Kidney (tissue), 14 donors: Measurements from ENCODE around the gene CD4. TPM values are rescaled to one million over a fixed set of nuclear protein-coding genes. Genes with fewer than 3 reads are reported as not detected.

Experiments used
- DNase-seq, 5 donors: peaks; one replicate each; pipeline ENCODE4 v3.0.0-alpha.2; 2013 to 2020
- FAIRE-seq: peaks from 2 replicates; lab custom pipeline; 2012; peaks lifted over from hg19 to GRCh38; lab: Jason Lieb, UNC
- H3K27ac ChIP-seq, 2 donors: one replicate each; pipeline ENCODE4 v1.7.0; 2013; ENCODE audit warnings: low read depth in 2 of 2, low read length in 2 of 2, inconsistent platforms in 1 of 2
- H3K27me3 ChIP-seq: one replicate; pipeline ENCODE4 v1.7.1; 2013; ENCODE audit warnings: low read length, inconsistent platforms; ENCODE audit not compliant: control insufficient read depth, insufficient read depth
- H3K36me3 ChIP-seq, 3 donors: one replicate each; pipeline versions ENCODE4 v1.7.0 to v1.7.1; 2013; ENCODE audit warnings: low read length in 3 of 3, control low read depth in 1 of 3, inconsistent platforms in 1 of 3; ENCODE audit not compliant: insufficient read depth in 3 of 3, control insufficient read depth in 2 of 3
- H3K4me1 ChIP-seq, 3 donors: one replicate each; pipeline versions ENCODE4 v1.7.0 to v1.7.1; 2013; ENCODE audit warnings: low read length in 3 of 3, inconsistent platforms in 1 of 3, low read depth in 1 of 3; ENCODE audit not compliant: control insufficient read depth in 2 of 3, insufficient read depth in 2 of 3
- H3K4me3 ChIP-seq, 3 donors: one replicate each; pipeline versions ENCODE4 v1.7.0 to v1.8.1; 2013; ENCODE audit warnings: low read length in 3 of 3, control low read depth in 1 of 3, inconsistent platforms in 1 of 3
- H3K9ac ChIP-seq, 3 donors: one replicate each; pipeline versions ENCODE4 v1.7.0 to v1.7.1; 2013; ENCODE audit warnings: low read length in 3 of 3, control low read depth in 1 of 3, inconsistent platforms in 1 of 3
- H3K9me3 ChIP-seq, 3 donors: one replicate each; pipeline versions ENCODE4 v1.7.0 to v1.7.1; 2013; ENCODE audit warnings: low read length in 3 of 3, control low read depth in 1 of 3, inconsistent platforms in 1 of 3; ENCODE audit not compliant: control insufficient read depth in 2 of 3, insufficient read depth in 1 of 3
- CTCF ChIP-seq: IDR thresholded peaks from 3 replicates; pipeline ENCODE4 v1.5.1; 2012; ENCODE audit warnings: mild to moderate bottlenecking, moderate library complexity, borderline replicate concordance; ENCODE audit not compliant: insufficient read depth; ENCODE audit errors: extremely low read depth
- intact Hi-C: fragments of 100-400 bp; cut with DNase I; formaldehyde crosslinking; loops from one replicate; pipeline ENCODE4 v1.11.1; 2022
- polyA plus RNA-seq: library from polyadenylated mRNA; stranded (reverse); fragments of 350-450 nt; fragmentation: Illumina TruSeq; extraction: RNeasy Lipid Tissue Mini Kit (QIAGEN cat#74804); gene quantifications from one replicate; pipeline ENCODE4 v1.2.3, GENCODE V29; 2014; ENCODE audit warnings: low read depth, low replicate concordance; ENCODE audit not compliant: insufficient read depth
- total RNA-seq: library from RNA; stranded (reverse); fragmentation: NEBNext Ultra II Directional; extraction: Animal tissue kit (Norgen Biotek cat#: 25700); gene quantifications from one replicate; pipeline ENCODE4 v1.2.1, GENCODE V29; 2021
- donor health status: control.
- donor health status: control.
- donor health status: control.
- donor health status: control.
- donor health status: control.
- donor health status: DM: yes; HTN: yes; CAD: no.
- donor health status: Normal renal cell carcinoma (clear cell type).

CD4 gene
- total and polyA plus RNA-seq, 2 donors from 2014 or later = 12.2 to 38.1 TPM

GRCh38 chr12:6809056-6809455 is 19.7 kb downstream of the CD4 start:
- Histone ChIP-seq H3K4me3 (no peak overlapping the region), H3K36me3 (no peaks in the 10 kb centered on the region), H3K27ac (no peak overlapping the region), H3K9ac (no peak overlapping the region), H3K4me1 (no peaks in the 10 kb centered on the region), H3K9me3 (no peaks in the 10 kb centered on the region), H3K27me3 (no peaks in the 10 kb centered on the region)
- no peak for TF ChIP-seq CTCF
- DNase-seq (no peak), FAIRE-seq (no peak)
- intact Hi-C loops = no loop called here

- no peak for TF ChIP-seq CTCF
- H3K9ac ChIP-seq = no peak overlapping the region
- H3K27me3 ChIP-seq = no peaks in the 10 kb centered on the region
- no peaks in the 10 kb centered on the region for H3K4me1 ChIP-seq
- DNase-seq (peak in 1 of 5 donors; percentile 9), FAIRE-seq (no peak)
- H3K27ac ChIP-seq = no peak overlapping the region
- no peak overlapping the region for H3K4me3 ChIP-seq
- no peaks in the 10 kb centered on the region for H3K36me3 ChIP-seq
- H3K9me3 ChIP-seq = no peaks in the 10 kb centered on the region
- intact Hi-C loops = no loop called here
Observed at GRCh38 chr12:6810758-6811157, 21.4 kb downstream of the CD4 start.

- DNase-seq = no peak
- Histone ChIP-seq H3K36me3 (peaks cover 0 to 3% (median 0%) of the 10 kb centered on the region in 3 donors), H3K9ac (no peak overlapping the region), H3K4me1 (peaks cover 0 to 4% (median 0%) of the 10 kb centered on the region in 3 donors), H3K9me3 (peaks cover 0 to 2% (median 0%) of the 10 kb centered on the region in 3 donors), H3K27me3 (no peaks in the 10 kb centered on the region), H3K27ac (no peak overlapping the region), H3K4me3 (no peak overlapping the region)
- intact Hi-C loops = no loop called here
- FAIRE-seq = no peak
- no peak for TF ChIP-seq CTCF
Observed at GRCh38 chr12:6813363-6813762, 24.0 kb downstream of the CD4 start.

GRCh38 chr12:6816598-6816997 is 27.3 kb downstream of the CD4 start:
- no peak for FAIRE-seq
- Histone ChIP-seq H3K27me3 (no peaks in the 10 kb centered on the region), H3K4me1 (peaks cover 0 to 8% (median 5%) of the 10 kb centered on the region in 3 donors), H3K4me3 (no peak overlapping the region), H3K36me3 (peaks cover 0 to 3% (median 0%) of the 10 kb centered on the region in 3 donors), H3K9ac (no peak overlapping the region), H3K27ac (no peak overlapping the region), H3K9me3 (peaks cover 0 to 2% (median 0%) of the 10 kb centered on the region in 3 donors)
- no peak for TF ChIP-seq CTCF
- DNase-seq = no peak
- intact Hi-C loops = no loop called here
